ENCODE data around the gene TMEM165.

The TMEM165 gene

DNA sequence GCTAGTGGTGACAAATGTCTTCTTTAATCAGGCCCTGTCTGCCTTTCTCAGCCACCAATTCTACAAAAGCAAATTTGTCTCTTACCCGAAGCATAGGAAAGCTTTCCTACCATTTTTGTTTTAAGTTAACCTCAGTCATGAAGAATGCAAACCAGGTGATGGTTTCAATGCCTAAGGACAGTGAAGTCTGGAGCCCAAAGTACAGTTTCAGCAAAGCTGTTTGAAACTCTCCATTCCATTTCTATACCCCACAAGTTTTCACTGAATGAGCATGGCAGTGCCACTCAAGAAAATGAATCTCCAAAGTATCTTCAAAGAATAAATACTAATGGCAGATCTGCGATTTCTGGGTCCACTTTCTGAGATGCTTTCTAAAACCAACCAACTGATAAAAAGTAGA, 25.8 kb upstream of the TMEM165 start:
- no peak for DNase-seq

DNA sequence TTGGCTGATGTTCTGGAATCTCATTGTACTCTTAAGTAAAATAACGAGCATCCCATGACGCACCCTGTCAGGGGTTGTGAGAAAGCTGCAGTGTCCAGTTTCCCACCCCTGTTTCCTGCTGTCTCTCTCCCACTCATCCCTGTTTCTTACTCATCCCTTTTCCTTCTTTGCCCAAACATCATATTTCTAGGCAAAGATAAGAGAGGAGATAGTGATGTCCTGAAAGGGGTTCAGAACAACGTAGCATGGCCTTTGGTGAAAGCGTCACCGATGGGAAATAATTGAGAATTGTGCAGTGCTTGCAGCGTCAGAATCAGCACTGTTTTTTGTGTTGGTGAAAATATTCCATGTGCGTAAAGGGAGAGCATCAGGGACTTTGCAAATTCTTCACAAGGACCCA, 23.5 kb upstream of the TMEM165 start:
- DNase-seq: no peak

DNA sequence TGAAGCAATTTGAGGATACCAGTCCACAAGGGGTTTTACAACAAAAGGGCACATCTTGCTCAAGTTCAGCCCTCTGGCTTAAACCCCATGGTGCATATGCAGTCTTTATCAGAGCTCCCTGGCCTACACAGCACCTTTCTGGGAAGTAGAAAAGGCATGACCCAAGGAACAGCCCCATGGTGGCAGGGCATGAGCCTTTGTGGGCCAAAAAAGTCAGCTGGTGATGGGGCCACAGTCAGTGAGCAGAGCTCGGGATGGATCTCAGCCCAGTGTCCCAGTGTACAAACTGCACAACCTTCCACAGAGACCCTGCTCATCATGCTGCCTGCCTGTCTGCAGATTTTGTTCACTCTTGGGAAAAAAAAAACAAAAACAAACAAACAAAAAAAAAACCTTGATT, 22.3 kb upstream of the TMEM165 start:
- no peak for DNase-seq

DNA sequence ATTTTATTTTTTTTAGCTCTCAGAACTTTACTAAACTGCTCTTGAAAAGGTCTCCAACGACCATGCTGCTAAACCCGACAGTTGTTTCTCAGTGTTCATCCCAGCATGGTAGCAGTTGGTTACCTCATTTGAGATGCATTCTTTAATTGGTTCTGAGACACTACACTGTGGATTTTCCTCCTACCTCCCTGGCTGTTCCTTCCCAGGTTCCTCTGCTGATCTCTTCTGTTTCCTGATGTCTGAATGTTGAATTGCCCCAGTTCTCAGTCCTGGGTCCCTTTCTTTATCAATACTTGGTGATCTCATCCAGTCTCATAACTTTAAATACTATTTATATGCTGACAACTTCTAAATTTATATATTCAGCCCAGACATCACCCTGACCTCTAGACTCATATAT, 19.1 kb upstream of the TMEM165 start:
- no peak for DNase-seq

DNA sequence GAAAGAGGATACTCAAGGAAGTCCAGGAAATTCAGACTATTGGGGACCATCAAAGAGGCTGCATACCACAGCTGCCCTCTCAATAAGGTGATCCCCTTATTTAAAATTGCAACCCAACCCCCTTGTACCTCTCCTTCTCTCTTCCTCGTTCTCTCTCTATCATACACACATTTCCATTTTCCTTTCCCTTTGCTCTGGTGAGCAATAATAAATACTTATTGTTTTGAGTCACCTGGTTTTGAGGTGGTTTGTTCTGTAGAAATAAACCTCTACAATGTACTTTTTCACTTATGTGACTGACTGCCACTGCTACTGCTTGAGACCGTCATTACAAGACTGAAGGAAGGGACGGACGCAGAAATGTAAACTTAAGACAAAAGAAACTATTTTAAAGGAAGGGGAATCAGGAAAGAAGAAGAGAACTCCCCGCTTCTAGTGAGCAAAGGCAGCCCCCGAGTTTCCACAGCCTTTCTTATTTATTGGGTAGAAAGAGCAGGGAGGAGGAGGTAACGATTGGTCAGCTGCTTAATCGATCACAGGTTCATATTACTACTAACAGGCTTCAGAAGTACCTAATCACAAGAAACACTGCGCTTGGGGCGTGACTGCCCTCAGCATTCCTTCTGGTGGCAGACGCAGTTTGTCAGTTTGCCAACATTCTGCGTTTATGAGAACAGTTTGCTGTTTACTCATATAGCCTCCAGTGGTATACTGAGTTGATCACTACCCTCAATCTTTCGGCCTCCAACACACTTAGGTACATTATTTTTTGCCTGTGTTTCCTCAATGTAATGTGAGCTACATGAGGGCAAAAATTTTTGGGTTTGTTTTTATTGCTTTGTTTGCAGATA, 16.9 kb upstream of the TMEM165 start:
- DNase-seq: no peak

DNA sequence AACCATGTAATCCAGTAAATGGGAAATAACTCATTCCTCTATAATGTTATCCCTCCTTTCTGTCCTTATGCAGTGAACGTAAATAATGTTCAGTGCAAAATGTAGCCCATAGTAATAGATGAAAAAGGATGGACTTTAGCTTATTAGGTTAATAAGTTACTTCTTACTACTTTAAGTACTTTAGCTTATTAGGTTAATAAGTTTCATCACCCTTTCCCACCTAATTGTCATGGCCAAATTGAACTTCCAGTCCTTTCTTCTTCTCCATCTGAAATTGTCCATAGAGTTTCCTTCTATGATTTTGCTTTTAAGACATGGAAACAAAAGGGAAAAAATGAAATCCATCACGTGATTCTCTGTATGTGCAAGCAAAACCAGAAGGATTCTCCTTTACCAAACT, 15.2 kb upstream of the TMEM165 start:
- DNase-seq: no peak

DNA sequence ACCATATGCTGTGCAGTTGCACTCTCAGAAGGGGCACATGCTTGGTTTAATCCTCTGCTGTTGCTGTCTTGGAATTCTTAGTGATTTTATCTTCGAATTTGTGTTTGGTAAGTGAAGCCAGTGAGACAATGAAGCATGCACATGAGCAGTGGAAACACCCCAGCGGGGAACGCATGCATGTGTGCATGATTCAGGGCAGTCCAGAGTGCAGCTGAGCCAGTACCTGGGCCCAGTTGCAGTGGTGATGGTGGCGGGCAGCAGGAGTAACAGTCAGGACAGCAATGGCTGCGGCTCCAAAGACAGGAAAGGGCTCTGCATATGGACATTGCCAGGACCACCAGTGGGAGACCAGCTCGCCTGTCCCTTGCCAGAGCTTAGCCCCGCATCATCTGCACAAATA, 14.3 kb upstream of the TMEM165 start:
- DNase-seq: no peak

DNA sequence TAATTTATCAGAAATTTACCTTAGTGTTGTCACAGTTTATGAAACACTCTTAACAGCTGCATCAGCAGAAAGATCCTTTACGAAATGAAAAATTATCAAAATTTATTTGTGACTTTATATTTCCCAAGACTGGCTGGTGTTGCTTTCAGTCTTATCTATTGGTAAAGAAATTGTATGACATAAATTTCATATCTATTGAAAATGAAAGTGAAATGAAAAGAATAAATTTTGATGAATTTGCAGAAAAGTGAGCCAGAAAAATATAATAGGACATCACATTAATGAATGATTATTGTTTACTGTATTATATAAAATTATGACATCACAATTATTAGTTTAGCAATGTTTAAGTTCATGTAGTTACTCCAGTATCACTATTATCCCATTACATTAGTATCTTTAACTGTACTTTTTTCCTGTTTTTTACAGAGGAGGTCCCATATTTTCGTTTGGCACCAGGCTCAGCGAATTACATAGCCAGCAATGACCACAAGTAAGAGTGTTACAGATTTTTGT, 13.2 kb upstream of the TMEM165 start:
- DNase-seq: no peak

DNA sequence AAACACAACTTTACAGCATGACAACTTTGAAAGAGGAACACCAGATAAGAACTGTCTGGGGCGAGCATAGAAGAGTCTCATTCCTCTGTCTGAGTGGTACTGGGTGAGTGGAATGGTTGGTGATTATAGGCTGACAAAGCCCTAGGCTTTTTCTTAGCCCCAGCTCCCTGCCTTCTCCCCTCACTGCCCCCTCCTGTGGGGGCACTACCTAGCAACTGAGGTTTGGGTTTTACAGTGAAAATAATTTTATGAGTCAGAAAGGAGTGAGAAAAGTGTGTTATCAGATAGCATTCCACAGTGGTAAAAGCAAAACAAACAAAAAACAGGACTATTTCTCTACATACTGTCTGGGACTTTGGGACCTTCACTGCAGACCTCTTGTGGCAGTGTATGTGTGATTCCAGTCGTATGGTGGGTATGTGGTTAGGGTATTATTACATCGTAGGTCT, 10.5 kb upstream of the TMEM165 start:
- DNase-seq: no peak

DNA sequence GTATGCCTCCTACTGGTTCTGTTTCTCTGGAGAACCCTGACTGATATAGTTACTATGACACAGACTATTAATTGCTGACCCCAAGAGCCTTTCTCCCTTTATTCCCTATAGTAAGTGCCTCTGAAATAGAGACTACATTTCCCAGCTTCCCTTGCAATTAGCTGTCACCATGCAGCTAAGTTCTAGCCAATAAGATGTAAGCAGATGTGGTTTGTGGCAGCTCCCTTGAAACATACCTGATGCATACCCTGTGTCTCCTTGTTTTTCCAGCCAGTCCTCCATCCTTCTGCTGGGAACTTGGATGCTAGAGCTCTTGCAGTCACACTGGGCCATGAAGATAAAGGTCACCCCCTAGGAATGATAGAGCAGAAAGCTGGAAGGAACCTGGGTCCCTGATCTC, 9.7 kb upstream of the TMEM165 start:
- no peak for DNase-seq

DNA sequence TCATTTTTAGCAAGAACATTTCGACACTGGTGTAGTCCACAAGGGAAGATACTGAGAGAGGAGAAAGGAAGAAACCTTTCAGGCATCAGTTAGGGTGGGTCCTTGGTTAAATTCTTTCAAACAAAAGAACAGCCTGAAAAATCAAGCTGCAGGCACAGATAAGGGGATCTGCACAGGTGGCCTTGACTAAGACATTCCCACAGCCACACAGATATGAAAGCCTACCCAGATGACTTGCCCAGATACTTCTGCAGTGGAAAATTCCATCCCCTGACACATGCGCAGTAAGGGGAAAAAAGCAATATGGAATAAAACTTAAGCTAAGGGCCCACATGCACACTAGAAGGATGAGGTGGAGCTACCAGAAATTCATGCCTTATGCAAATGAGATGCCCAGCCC, 8.9 kb upstream of the TMEM165 start:
- no peak for DNase-seq

DNA sequence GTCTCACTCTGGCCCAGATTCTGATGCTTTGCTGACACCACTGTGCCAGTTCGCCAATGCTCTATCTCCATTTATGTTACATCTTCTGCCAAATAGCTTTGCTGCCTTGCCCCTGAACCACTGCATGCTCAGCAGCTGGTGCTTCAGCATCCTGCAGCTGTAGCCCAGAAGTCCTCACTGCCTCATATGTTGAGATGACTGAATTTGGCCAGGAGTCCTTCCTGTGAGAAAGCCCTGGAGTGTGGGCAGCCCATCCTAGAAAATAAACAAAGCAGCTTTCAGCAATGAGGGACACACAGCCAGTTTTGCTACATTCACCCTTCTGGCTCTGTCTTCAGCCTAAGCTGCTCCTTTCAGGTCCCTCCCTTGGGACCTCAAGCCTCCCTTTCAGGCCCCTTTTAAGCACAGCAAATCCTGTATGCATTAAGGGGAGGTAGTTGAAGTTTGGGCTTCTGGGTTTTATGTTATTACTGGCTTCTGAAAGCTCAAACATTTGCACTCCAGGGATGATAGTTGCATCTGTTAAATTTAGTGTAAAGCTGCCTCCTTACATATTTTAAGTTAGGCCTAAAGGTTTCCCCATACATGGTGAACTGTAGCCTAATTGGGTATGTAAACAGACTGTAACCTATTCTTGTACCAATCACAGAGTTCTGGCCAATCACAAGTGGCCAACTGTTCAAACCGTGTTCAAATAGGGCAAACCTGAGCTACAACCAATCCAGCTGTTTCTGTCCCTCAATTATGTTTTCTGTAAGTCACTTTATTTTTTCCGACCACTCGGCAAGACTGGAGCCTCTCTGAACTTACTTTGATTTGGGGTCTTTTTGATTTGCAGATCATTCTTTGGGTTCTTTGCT, 2.1 kb upstream of the TMEM165 start:
- DNase-seq: no peak

DNA sequence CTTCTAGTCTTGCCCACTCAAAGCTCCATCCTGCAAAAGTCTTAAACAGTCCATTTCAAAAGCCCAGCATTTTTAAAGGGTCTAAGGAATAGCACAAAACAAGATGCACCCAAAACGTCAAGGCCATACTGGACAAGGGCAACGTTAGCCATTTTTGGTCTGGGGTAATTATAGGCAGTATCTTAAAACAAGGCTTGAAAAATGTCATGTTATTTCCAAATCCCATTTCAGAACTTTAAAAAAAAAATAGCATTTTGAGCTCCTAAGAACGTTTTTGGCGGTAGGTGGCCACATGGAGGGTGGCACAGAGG, 584 bp upstream of the TMEM165 start:
- DNase-seq: no peak

DNA sequence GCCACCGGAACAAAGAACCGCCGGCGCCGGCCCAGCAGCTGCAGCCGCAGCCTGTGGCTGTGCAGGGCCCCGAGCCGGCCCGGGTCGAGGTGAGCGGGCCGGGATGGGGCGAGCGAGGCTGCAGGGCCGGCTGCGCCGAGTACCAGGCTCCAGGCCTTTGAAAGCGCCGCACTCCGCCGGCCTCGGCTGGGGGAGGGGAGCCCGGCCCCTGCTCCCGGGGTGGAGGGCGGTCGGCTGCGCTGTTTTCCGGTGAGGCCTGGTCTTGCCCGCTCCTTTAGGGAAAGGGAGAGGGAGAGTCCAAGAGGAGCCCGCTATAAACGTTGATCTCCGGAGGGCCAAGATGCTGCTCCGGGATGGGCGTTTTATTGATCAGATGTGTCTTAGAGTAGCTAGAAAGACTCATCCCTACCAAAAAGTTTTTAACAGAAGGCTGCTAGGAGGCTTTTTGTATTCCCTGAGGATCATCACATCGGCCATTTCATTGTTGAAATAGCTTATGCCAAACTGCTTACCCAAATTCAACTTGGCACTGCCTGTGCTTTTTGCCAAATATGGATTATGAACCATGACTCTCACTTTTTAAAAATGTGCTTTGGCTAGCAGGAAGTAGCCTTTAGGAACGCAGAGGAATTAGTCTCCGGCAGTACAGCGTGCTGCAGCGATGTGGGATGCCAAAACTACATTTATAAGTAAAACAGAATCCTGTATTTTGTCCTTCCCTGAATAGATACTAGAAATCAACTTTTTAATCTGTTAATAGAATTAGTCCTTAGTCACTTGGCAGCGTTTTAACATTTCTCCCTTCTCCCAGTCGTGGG, 760 bp downstream of the TMEM165 start:
- peak in 1 of 2 donors; percentile 28 for DNase-seq

DNA sequence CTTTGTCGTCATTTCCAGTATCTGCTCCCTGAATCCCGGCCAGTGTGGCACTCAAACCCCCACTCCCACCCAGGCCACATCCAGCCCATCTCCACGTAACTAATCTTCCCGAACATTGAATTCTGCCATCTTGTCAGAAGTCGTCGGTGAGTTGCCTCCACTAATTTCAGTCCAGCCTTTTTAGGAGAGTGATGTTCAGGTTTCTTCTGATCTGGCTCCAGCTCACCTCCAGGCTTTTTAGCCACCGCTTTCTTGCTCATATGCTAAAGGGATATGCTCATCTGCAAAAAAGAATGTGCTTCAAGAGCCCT, 1.3 kb downstream of the TMEM165 start:
- DNase-seq: no peak

DNA sequence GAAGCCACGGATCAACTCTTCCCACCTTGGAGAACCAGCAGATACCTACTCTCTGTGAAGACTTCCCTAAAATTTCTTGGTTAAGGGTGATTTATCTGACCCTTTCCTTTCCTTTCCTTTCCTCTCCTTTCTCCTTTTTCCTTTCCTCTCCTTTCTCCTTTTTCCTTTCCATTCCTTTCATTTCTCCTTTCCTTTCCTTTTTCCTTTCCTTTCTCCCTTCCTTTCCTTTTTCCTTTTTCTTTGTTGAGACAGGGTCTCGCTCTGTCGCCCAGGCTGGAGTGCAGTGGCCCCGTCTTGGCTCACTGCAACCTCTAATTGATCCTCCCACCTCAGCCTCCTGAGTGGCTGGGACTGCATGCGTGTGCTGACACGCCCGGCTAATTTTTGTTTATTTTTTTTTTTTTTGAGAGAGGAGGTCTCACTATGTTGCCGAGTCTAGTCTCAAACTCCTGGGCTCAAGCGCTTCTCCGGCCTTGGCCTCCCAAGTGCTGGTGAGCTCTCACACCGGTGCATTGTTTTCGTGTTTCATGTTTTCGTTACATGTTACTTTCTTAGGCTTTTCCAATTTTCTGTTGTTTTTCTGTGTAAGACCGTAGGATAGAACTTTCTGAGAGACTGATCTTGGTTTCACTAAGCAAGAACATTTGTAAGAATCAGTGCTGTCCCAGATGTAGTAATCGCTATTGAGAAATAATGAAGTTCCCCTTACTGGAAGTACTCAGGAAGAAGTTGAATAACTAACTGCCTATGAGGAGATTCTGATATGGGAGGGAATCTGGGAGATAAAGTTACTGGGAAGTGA, 2.0 kb downstream of the TMEM165 start:
- DNase-seq: no peak

DNA sequence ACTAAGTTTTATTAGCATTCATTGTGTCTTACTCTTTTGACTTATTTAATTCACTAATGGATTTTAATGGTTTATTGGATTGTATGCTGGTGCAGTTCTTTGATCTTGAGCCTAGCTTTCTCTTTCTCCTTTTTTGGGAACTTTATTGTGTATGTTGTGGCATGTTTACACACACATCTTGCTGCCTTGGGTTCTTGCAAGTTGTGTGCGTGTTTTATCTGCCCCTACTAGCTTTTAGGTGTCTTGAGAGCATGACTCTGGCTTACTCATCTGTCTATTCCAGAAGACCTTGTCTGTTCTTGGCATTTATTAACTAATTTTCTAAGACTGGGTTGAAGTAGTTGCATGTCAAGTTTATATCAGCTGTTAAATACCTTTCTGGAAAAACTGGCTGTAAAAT, 2.7 kb downstream of the TMEM165 start:
- DNase-seq: no peak

DNA sequence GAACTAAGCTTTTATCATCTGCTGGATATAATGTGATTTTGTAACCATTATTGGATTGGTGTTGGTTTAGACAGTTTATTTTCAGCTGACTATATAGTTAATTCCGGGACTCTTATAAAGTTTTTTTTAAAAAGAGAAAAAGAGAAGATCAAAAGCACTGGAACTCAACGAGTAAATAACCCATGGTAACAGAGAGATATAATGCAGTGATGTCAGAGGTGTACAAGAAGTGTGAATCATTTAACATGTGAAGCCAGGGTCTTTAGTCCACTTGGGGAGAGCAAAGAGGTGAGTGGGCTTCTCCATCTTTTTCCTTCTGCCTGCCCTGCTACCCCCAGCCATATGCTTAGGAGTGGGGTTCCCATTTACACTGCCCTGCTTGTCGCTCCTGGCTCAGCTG, 3.2 kb downstream of the TMEM165 start:
- DNase-seq: no peak

DNA sequence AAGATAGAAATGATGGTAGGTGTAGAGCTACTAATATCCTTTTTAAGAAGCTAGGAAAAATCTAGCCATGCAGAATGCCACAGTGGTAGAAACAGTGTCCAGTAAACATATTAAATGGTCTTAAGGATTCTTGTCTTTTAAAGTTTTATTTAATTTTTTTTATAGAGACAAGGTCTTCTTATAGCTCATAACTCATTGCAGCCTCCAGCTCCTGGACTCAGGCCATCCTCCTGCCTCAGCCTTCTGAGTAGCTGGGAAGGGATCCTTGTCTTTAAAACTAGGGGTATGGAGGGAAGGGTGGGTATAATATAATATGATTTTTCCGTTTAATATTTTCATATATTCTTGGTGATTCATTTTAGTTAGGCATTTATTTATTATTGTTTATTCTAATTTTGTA, 3.8 kb downstream of the TMEM165 start:
- no peak for DNase-seq

DNA sequence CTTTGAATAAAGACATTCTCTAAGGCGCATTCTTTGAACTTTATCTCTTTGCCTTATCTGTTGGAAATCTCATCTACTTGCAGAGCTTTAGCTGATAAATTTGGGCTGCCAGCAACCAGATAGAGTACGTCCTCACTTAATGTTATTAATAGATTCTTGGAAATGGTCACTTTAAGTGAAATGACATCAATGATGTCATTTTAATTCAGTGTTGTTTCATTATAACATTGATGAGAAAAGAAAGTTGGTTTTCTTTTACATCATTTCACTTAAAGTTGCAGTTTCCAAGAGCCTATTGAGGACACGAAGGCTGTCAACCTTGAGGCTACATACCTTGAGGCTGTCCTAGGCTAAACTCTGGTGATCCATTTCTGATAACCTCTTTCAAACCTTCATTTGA, 9.3 kb downstream of the TMEM165 start:
- no peak for DNase-seq

DNA sequence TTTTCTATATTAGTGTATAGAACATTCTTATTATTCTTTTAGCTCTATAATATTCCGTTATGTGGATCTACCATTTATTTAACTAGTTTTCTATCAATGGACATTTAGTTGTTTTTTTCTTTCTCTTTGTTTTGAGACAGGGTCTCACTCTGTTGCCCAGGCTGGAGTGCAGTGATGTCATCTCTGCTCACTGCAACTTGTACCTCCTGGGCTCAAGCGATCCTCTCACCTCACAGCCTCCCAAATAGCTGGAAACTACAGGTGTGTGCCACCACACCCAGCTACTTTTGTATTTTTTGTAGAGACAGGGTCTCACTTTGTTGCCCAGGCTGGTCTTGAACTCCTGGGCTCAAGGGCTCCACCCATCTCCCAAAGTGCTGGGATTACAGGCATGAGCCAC, 10.8 kb downstream of the TMEM165 start:
- DNase-seq: no peak

DNA sequence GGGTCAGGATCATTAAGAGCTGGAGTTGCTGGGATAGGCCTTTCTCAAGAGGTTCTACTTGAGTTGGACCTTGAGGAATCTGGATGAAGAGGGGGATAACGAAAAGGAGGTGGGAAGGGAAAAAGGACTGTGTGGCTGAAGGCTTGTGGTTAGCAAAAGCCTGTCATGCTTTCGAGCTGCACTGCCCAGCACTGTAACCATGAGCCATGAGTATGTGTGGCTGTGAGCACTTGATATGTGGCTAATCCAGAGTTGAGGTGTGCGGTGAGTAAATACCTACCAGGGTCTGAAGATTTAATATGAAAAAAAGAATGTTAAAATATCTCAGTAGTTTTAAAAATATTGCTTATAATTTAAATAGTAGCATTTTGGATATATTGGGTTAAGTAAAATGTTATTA, 11.4 kb downstream of the TMEM165 start:
- DNase-seq: no peak

DNA sequence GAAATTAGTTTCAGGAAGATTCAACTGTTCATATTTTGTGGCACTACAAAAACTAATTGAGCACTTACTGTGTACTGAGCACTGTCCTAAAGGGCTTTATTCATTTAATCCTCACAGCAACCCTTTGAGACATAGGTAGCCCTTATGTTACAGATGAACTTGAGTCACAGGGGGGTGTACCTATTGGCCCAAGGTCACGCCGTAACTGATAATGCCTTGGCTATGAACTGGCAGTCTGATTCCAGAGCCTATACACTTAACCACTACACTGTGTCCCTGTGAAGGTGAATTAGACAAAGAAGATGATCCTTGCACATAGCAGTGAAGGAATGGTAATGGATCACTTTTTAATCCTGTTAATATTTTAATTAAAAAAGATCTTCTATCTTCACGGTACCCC, 12.0 kb downstream of the TMEM165 start:
- DNase-seq: no peak

Data from stimulated activated CD4-positive, alpha-beta T cell treated with anti-CD3 and anti-CD28 coated beads, Interleukin-2, amount 100 ng/mL, for 48 hours (primary cell).